GM19467 (cell line): ENCODE results near the gene YWHAH.
"Not testable (repeated sequence)": the region's sequence is repeated elsewhere in the genome, so short reads cannot be mapped to it uniquely, and the experiment has no call there.

Source experiments
- ATAC-seq: cut with Tn5 transposase; IDR thresholded peaks from one replicate; pipeline ENCODE4 v1.9.1; 2021; ENCODE audit warnings: mild to moderate bottlenecking, moderate library complexity; ENCODE audit not compliant: unreplicated experiment

Gene YWHAH

DNA sequence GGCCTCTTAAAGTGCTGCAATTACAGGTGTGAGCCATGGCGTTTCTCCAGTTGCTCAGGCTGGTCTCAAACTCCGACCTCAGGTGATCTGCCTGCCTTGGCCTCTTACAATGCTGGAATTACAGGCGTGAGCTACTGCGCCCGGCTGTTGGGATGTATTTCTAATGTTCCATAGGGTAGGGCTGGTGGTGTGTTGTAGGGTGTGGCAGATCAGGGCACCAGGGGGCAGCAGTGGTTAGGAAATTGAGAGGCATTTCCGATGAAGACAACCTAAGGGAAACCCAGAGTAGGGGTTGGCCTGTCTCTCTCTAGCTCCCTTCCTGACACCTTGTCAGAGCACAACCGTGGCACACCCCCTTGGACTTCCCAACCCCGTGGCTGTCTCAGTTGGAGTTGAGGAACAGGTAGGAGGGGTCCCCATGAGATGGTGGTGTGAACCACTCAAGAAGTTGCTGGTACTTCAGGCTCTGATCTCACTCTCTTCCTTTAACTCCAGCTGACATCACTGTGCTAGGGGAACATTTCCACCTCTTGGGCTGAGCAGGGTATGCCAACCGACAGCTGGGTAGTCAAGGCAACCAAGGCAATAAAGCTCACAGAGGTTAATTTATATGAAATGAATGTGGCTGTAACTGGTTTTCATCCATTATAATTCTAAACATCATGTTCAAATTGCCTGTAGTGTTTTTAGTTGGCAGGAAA, 33.0 kb downstream of the YWHAH start:
- ATAC-seq: no peak

DNA sequence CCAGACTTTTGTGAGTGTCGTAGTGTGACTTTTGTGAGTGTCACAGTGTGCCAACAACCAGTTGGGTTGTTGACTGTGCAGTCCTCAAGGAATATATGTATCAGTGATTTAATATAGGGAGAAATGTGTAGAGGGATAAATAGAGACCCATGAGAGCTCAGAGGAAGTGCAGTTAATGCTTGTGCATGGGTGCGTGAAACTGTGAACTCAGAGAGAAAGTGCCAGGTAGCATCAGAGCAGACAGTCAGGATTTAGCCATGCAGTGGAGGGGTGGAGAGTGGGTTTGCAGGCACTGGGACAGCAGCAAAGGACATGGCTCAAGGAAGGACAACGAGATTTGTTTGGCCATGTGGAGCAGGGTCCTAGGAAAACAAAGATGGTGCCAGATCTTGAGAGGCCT, 33.6 kb downstream of the YWHAH start:
- no peak for ATAC-seq

DNA sequence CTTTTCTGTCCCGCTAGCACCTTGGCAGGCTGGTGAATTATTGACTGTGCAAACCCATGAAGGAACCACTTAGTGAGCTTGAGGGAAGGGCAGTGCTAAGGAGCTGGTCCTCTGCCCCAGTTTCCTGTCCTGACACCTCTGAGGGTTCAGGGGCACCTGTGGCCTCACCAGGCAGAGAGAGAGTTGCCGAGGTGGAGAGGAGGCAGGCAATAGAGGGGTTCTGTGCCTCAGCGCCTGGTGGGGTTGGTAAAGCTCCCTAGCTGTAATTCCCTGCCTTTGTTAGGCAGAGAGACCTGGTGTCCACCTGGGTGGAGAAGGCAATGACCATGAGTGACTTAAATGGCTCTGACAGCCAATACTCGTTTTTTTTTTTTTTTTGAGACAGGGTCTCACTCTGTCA, 36.3 kb downstream of the YWHAH start:
- no peak for ATAC-seq

DNA sequence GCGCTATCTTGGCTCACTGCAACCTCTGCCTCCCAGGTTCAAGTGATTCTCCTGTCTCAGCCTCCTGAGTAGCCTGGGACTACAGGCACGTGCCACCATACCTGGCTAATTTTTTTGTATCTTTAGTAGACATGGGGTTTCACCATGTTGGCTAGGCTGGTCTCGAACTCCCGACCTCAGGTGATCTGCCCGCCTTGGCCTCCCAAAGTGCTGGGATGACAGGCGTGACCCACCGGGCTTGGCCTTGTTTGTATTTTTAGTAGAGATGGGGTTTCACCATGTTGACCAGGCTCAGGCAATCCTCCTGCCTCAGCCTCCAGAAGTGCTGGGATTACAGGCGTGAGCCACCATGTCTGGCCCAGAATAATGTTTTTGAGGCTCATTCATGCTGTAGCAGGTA, 37.6 kb downstream of the YWHAH start:
- not testable (repeated sequence) for ATAC-seq

DNA sequence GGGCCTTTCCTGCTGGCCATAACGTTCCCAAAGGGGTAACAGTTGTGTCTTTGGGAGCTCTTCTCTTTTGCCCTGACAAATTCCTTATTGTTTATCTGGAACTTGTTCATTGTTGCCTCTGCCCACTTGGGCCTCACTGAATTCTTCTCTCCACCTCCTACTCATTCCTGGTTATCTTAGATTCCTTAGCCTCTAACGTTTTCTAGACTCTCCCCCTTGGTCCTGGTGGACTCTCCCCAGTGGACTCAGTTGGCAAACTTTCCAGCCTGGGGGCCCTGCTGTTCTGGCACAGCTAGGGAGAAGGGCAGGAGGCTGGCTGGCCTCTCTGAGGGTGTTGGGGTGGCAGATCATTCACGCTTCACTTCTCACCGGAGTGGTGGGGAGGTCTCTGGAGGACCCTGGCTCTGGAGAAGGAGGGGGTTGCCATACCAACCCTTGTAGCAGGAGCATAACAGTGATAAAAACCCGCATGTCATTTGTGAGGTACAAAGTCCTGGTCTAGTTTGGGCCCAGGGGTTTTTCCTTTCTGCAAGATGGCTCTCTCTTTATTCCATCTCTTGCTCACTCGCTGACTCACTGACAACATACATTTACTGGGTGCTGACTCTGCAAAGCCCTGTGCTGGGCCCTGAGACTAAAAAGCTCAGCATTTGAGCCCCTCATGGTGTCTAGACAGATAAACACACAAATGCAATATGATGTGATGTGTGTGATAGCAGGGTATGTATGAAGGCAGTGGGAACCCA, 39.7 kb downstream of the YWHAH start:
- no peak for ATAC-seq

DNA sequence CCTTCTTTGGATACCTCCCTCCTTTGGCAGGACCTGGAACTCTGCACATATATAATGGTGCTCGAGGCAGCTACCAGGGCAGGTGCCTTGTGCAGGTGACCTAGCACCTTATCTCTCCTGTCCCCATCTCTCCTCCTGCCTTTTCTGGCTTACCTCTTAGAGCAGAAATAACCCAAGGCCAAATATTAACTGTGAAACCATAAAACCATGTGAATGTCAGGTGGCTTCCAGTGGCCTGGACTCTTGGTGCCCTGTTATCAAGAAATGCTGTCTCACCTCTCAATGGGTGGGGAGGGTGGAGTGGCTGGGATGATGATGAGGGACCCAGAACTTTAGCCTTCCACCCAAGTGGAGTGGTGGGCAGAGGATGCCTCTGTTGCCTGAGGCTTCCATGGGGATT, 42.9 kb downstream of the YWHAH start:
- ATAC-seq: no peak

DNA sequence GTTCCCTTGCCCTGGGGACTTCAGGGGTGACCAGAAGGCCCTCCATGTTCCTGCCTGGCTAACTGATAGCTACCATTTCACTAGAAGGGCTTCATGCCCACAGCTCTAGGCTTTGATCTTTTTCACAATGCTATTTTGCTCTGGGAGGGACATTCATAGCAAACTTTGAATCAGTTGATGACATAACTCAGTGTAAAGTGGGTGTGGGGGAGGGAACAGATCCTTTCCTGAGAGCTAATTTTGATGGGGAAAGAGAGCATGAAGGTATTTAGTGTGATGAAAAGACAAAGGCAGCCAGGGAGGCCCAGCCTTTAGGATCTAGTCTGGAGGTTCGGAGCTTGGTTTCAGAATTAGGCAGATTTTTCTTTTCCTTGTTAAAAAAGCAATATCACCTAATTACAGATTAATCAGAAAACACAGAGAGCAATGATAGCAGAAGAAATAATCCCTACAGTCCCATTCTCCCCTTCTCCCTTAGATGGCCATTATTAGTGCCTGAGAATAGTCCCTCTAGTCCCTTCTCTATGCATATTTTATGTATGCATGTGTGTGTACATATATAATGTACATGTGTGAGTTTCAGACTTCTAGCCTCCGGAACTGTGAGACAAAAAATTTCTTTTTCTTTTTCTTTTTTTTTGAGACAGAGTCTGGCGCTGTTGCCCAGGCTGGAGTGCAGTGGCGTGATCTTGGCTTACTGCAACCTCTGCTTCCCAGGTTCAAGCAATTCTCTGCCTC, 46.9 kb downstream of the YWHAH start:
- ATAC-seq: no peak

DNA sequence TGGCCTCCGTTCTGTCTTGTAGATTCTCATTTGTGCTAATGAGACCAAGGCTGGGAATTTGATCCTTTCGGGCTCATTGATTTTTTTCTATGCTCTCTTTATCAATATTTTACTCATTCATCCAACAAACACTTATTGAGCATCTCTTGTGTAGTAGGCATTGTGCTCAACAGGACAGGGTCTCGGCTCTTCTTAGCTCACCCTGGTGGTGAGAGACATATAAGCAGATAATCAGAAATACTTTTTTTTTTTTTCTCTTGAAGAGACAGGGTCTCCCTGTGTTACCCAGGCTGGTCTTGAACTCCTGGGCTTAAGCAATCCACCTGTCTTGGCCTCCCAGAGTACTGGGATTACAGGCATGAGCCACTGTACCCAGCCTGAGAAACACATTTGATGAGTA, 50.7 kb downstream of the YWHAH start:
- ATAC-seq: no peak

DNA sequence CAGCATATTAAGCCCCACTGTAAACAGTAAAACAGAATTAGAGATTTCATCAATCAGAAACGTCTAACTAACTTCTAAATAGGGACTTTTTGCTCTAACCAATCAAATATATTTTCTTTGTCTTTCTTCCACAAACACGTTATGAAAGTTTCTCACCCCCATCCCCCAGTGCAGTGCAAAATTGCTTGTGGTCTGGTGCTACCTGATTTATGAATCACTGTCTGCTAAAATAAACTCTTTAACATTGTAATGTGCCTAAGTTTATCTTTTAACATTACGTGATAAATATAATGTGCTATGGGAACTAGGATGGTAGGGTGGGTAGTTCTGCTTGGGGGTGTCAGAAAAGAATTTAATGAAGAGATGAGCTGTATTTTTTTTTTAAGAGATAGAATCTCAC, 51.5 kb downstream of the YWHAH start:
- ATAC-seq: no peak

DNA sequence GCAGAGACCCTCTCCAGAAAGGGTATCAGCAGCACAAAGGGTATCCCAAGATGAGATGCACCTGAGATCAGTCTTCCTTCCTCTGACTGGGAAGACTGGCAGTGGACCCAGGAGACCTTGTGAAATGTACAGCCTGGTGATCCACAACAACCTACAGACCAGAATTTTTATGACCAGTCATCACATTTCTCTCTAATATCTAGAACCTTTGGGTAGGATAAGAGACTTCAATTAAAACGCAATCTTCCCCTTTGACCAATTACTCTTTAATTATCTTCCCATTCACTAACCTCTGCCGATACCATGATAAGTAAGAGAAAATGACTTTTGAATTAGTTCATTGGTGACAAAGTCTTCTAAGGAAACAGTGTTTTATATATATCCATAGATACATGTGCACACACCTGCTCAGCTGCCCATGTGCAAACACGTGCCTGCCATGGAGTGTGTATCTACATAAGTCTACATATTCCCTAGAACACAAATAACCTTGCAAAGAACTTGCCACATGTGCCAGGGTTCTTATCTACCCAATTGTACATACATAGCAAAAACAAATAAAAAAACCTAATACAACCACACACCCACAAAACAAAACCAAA, 54.5 kb downstream of the YWHAH start:
- no peak for ATAC-seq

DNA sequence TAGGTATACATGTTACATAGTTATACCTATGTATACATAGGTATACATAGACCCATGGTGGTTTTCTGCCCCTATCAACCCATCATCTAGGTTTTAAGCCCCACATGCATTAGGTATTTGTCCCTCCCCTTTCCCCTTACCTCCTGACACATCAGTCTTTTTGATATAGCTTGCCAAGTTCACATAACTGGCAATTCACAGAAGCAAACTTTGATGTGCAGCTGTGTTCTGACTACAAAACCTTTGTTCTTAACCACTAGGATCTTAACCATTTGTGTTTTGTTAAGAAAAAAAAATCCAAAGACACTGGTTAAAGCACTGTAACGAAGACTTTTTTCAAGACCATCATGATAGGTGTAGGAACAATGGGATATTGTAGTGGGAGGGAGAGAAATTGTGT, 55.8 kb downstream of the YWHAH start:
- no peak for ATAC-seq

DNA sequence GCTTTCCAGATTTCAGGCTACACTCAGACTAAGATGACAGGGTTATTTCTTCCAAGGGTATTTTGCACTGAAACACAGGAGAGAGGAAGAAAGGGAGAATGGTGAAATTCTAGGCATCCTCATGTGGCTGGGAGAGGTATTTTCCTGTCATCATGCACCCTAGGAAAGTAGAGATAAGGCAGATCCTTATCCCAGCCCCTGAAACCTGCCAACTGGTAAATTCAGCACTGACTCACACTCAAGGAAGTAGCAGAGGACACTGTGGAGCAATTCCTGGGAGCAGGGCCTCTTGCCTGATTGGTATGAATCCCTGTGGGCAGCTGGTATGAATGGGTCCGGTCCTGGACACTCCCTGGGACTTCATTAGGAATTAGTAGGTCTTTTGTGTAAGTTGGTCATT, 61.1 kb downstream of the YWHAH start:
- ATAC-seq: no peak
